H9 (cell line): ENCODE results near the gene NDUFV2. TPM values are rescaled to one million over a fixed set of nuclear protein-coding genes. Genes with fewer than 3 reads are reported as not detected.

Source experiments
- DNase-seq: peaks from one replicate; pipeline ENCODE4 v3.0.0-alpha.2; 2017
- H2AFZ ChIP-seq: one replicate; pipeline ENCODE4 v1.6.1; 2013; ENCODE audit warnings: mild to moderate bottlenecking, low read length, control low read depth, moderate library complexity
- H2AK5ac ChIP-seq: 2 replicates; pipeline ENCODE4 v1.6.1; 2013; ENCODE audit warnings: low read length, control low read depth, mixed read lengths; ENCODE audit not compliant: insufficient read length
- H2BK120ac ChIP-seq: one replicate; pipeline ENCODE4 v1.6.1; 2013; ENCODE audit warnings: low read depth, mild to moderate bottlenecking, low read length, control low read depth, inconsistent platforms; ENCODE audit not compliant: poor library complexity, severe bottlenecking
- H2BK12ac ChIP-seq: 2 replicates; pipeline ENCODE4 v1.6.1; 2013; ENCODE audit warnings: low read length, control low read depth, mixed read lengths, low read depth; ENCODE audit not compliant: insufficient read length
- H2BK15ac ChIP-seq: 2 replicates; pipeline ENCODE4 v1.6.1; 2013; ENCODE audit warnings: low read depth, low read length, control low read depth
- H2BK20ac ChIP-seq: one replicate; pipeline ENCODE4 v1.6.1; 2013; ENCODE audit warnings: low read depth, mild to moderate bottlenecking, low read length, control low read depth, inconsistent platforms; ENCODE audit not compliant: poor library complexity, severe bottlenecking
- H2BK5ac ChIP-seq: 2 replicates; pipeline ENCODE4 v1.6.1; 2013; ENCODE audit warnings: low read length, control low read depth, mixed read lengths; ENCODE audit not compliant: insufficient read length
- H3K14ac ChIP-seq: 2 replicates; pipeline ENCODE4 v1.6.1; 2013; ENCODE audit warnings: low read length, control low read depth; ENCODE audit not compliant: insufficient read depth
- H3K18ac ChIP-seq: 2 replicates; pipeline ENCODE4 v1.6.1; 2013; ENCODE audit warnings: low read depth, mild to moderate bottlenecking, mixed read lengths, low read length, control low read depth; ENCODE audit not compliant: insufficient read length
- H3K23ac ChIP-seq: 2 replicates; pipeline ENCODE4 v1.6.1; 2013; ENCODE audit warnings: low read length, control low read depth, mixed read lengths, low read depth; ENCODE audit not compliant: insufficient read length
- H3K23me2 ChIP-seq: 2 replicates; pipeline ENCODE4 v1.6.1; 2013; ENCODE audit warnings: low read depth, mild to moderate bottlenecking, mixed read lengths, low read length, control low read depth; ENCODE audit not compliant: insufficient read length, poor library complexity, severe bottlenecking
- H3K27ac ChIP-seq: 2 replicates; pipeline ENCODE4 v1.5.1; 2013; ENCODE audit warnings: low read length, control low read depth, mixed read lengths, low read depth; ENCODE audit not compliant: insufficient read length
- H3K27me3 ChIP-seq: 2 replicates; pipeline ENCODE4 v1.6.1; 2013; ENCODE audit warnings: low read length, control low read depth, inconsistent platforms; ENCODE audit not compliant: insufficient read depth
- H3K4ac ChIP-seq: 2 replicates; pipeline ENCODE4 v1.6.1; 2013; ENCODE audit warnings: low read depth, mild to moderate bottlenecking, control low read depth, inconsistent platforms, low read length, moderate library complexity
- H3K4me1 ChIP-seq: 2 replicates; pipeline ENCODE4 v1.6.1; 2013; ENCODE audit warnings: low read length, control low read depth, inconsistent platforms; ENCODE audit not compliant: insufficient read depth
- H3K4me2 ChIP-seq: 2 replicates; pipeline ENCODE4 v1.6.1; 2013; ENCODE audit warnings: low read length, control low read depth, mixed read lengths; ENCODE audit not compliant: insufficient read length, insufficient read depth
- H3K56ac ChIP-seq: 2 replicates; pipeline ENCODE4 v1.6.1; 2013; ENCODE audit warnings: low read depth, mild to moderate bottlenecking, mixed read lengths, low read length, control low read depth; ENCODE audit not compliant: insufficient read length
- H3K79me1 ChIP-seq: 2 replicates; pipeline ENCODE4 v1.6.1; 2013; ENCODE audit warnings: low read depth, mild to moderate bottlenecking, moderate library complexity, low read length, control low read depth, inconsistent platforms; ENCODE audit not compliant: insufficient read depth, poor library complexity, severe bottlenecking
- H3K79me2 ChIP-seq: 2 replicates; pipeline ENCODE4 v1.6.1; 2013; ENCODE audit warnings: low read length, control low read depth, inconsistent platforms; ENCODE audit not compliant: insufficient read depth
- H3K9ac ChIP-seq: 2 replicates; pipeline ENCODE4 v1.6.1; 2013; ENCODE audit warnings: low read length, control low read depth, mixed read lengths; ENCODE audit not compliant: insufficient read length; ENCODE audit errors: extremely low read depth
- H3K9me3 ChIP-seq: one replicate; pipeline ENCODE4 v1.6.1; 2013; ENCODE audit warnings: low read depth, low read length, inconsistent platforms; ENCODE audit not compliant: control insufficient read depth
- H3T11ph ChIP-seq: one replicate; pipeline ENCODE4 v1.6.1; 2013; ENCODE audit warnings: mild to moderate bottlenecking, low read length, control low read depth, inconsistent platforms
- H4K20me1 ChIP-seq: one replicate; pipeline ENCODE4 v1.6.1; 2013; ENCODE audit not compliant: control insufficient read depth, insufficient read length, insufficient read depth
- H4K5ac ChIP-seq: 2 replicates; pipeline ENCODE4 v1.6.1; 2013; ENCODE audit warnings: low read depth, mild to moderate bottlenecking, mixed read lengths, low read length, control low read depth; ENCODE audit not compliant: insufficient read length
- H4K8ac ChIP-seq: replicated peaks from 2 replicates; pipeline ENCODE4 v1.6.1; 2013; ENCODE audit warnings: low read length, control low read depth, mixed read lengths, low read depth; ENCODE audit not compliant: insufficient read length
- H4K91ac ChIP-seq: 2 replicates; pipeline ENCODE4 v1.6.1; 2013; ENCODE audit warnings: low read depth, mild to moderate bottlenecking, moderate library complexity, mixed read lengths, low read length, control low read depth; ENCODE audit not compliant: insufficient read length
- H3K27ac Mint-ChIP-seq, 3 experiments: 2 replicates in 2 of 3; 3 replicates in 1 of 3; pipeline ENCODE4 v1.8.0; 2020 to 2021; ENCODE audit warnings: mixed read lengths in 3 of 3, mild to moderate bottlenecking in 1 of 3, moderate library complexity in 1 of 3
- H3K27me3 Mint-ChIP-seq: 2 replicates; pipeline ENCODE4 v1.8.0; 2021; ENCODE audit warnings: low read depth, mild to moderate bottlenecking, moderate library complexity, mixed read lengths
- H3K36me3 Mint-ChIP-seq, 3 experiments: 2 replicates in 2 of 3; 3 replicates in 1 of 3; pipeline ENCODE4 v1.8.0; 2020 to 2021; ENCODE audit warnings: low read depth in 3 of 3, mixed read lengths in 3 of 3; ENCODE audit not compliant: insufficient read depth in 1 of 3
- H3K4me1 Mint-ChIP-seq, 2 experiments: 2 replicates each; pipeline ENCODE4 v1.8.0; 2020; ENCODE audit warnings: mixed read lengths in 2 of 2
- H3K4me3 Mint-ChIP-seq, 2 experiments: 2 replicates in 1 of 2; 3 replicates in 1 of 2; pipeline ENCODE4 v1.8.0; 2020 to 2021; ENCODE audit warnings: mild to moderate bottlenecking in 2 of 2, mixed read lengths in 2 of 2, moderate library complexity in 1 of 2
- H3K9me3 Mint-ChIP-seq, 2 experiments: 2 replicates in 1 of 2; 3 replicates in 1 of 2; pipeline ENCODE4 v1.8.0; 2020; ENCODE audit warnings: mild to moderate bottlenecking in 2 of 2, mixed read lengths in 2 of 2, moderate library complexity in 1 of 2
- CTCF ChIP-seq: fragments of 200-600 bp; sonication (generic); conservative IDR thresholded peaks from 3 replicates; pipeline ENCODE4 v1.8.0; 2021; ENCODE audit warnings: antibody characterized with exemption, mild to moderate bottlenecking
- WGBS: extraction: QIAGEN DNeasy Blood & Tissue Kit; methylation state at CpG from one replicate; pipeline ENCODE4 v1.1.7; 2013; ENCODE audit warnings: missing lambda C conversion rate, low lambda C conversion rate, mixed read lengths; ENCODE audit not compliant: insufficient read length; ENCODE audit errors: extremely low coverage; 5-methylcytosine and 5-hydroxymethylcytosine counted together
- total RNA-seq: library from RNA; stranded (reverse); gene quantifications from 2 replicates; pipeline ENCODE4 v1.2.1, GENCODE V29; 2021

NDUFV2 gene
- total RNA-seq, 1 experiment from 2014 or later = 206 TPM

- H4K8ac ChIP-seq = no peak overlapping the region
- no peak overlapping the region for H3K18ac ChIP-seq
- H3K27me3 ChIP-seq = no peaks in the 10 kb centered on the region
- H3K79me1 ChIP-seq = peaks cover 10% of the 10 kb centered on the region
- H3K9me3 Mint-ChIP-seq = no peaks in the 10 kb centered on the region; a peak in 1 of 5 replicates
- H2BK20ac ChIP-seq = no peak overlapping the region
- H3K79me2 ChIP-seq = peaks cover 4% of the 10 kb centered on the region; the same call in 1 of the 2 replicates
- H3K4ac ChIP-seq = no peak overlapping the region
- no peak overlapping the region for H2BK15ac ChIP-seq
- H4K5ac ChIP-seq = no peak overlapping the region
- no peaks in the 10 kb centered on the region for H3K27me3 Mint-ChIP-seq
- TF ChIP-seq CTCF = no peak
- H3K4me3 Mint-ChIP-seq = no peak overlapping the region
- peaks cover 0 to 5% (median 0%) of the 10 kb centered on the region in 3 experiments; a peak in 1 of 7 replicates for H3K36me3 Mint-ChIP-seq
- H3K9me3 ChIP-seq = no peaks in the 10 kb centered on the region
- H3K4me2 ChIP-seq = no peak overlapping the region
- H3K27ac ChIP-seq = no peak overlapping the region
- H3K27ac Mint-ChIP-seq = no peak overlapping the region
- no peak overlapping the region for H2BK5ac ChIP-seq
- no peak overlapping the region for H3K9ac ChIP-seq
- no peak overlapping the region for H4K91ac ChIP-seq
- no peak overlapping the region for H3K56ac ChIP-seq
- no peak overlapping the region for H3K14ac ChIP-seq
- no peak overlapping the region for H2AFZ ChIP-seq
- no peak overlapping the region for H2BK12ac ChIP-seq
- H3K23me2 ChIP-seq = no peaks in the 10 kb centered on the region
- no peak for DNase-seq
- no peak overlapping the region for H3K23ac ChIP-seq
- no peaks in the 10 kb centered on the region for H3K4me1 ChIP-seq
- H3T11ph ChIP-seq = no peak overlapping the region
- no peak overlapping the region for H2BK120ac ChIP-seq
- no CpG with 5 or more reads among the region's 4 CpGs for WGBS
- no peaks in the 10 kb centered on the region for H4K20me1 ChIP-seq
- no peak overlapping the region for H2AK5ac ChIP-seq
- no peaks in the 10 kb centered on the region for H3K4me1 Mint-ChIP-seq
Observed at GRCh38 chr18:9156604-9157249, 54.2 kb downstream of the NDUFV2 start.
